ENCODE measurements around the gene SEMA5A.

The SEMA5A gene

DNA sequence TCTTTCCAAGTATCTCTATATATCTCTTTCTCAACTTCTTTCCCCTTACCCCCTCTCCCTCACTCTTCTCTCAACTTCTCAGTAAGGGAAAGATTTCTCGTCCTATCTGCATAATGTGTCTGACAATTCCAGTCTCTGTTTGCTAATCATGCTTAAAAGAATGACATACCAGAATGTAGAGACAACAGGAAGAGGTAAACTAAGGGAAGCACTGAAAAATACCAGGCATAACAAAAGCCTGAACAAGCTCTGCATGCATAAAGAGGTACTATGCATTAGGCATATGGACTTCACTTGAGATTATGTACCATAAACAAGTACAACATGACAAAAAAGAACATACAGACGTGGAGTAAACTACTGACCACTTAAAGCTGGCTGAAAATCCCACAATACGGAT, 62.6 kb downstream of the SEMA5A start:
- DNase-seq (ENCODE audit: low read depth in 3 of 3, low spot score in 1 of 3): no peak

DNA sequence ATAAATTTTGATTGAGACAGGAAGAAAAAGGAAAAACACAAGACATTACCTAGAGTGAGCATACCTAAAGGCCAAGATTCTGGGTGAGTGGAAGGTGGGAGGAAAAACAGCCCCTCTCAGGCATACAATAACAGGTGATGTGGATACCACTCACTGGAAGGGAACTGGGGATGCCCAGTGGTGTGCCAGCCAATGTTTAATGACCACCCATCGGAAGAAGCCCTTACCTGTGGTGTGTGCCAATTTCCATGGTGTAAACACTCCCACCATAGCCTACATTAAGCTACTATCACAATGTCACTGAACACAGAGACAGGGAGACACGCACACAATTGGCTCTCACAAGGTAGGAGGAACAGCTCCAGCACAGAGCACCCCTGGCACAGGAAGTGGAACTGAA, 63.5 kb downstream of the SEMA5A start:
- no peak for DNase-seq (ENCODE audit: low read depth in 3 of 3, low spot score in 1 of 3)

DNA sequence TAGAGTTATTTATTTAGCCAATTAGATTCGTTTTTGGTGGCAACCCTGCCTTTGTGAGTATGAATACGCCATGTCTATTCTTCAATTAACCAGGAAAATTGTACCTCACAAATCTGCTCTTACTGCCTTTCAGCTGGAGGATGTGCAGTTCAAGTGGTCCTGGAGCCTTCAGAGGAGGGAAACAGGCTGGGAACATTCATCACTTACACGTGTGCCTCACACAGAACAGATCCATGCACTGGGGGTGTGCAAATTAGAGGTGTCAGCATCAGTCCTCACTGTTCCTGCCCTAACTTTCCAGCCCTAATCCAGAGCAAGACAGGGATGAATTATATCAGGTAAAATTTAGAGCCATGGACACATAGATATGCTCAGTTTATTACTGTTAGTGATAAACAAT, 65.4 kb downstream of the SEMA5A start:
- no peak for DNase-seq (ENCODE audit: low read depth in 3 of 3, low spot score in 1 of 3)

DNA sequence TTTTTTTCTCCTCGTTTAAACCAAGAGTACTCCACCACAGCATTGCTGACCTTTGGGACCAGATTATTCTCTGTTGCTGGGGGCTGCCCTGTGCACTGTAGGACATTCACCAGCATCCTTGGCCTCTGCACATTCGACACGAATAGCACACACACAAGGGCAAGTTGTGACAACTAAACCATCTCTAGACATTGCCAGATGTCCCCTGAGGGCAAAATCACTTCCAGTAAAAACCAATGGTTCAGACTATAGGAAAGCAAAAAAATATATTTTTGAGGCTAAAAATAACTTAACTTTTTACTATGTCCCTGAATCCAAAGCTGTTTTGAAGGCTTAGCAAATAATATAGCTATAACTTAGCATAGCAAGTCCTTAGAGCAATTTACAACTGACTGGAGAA, 65.9 kb downstream of the SEMA5A start:
- DNase-seq (ENCODE audit: low read depth in 3 of 3, low spot score in 1 of 3): no peak

DNA sequence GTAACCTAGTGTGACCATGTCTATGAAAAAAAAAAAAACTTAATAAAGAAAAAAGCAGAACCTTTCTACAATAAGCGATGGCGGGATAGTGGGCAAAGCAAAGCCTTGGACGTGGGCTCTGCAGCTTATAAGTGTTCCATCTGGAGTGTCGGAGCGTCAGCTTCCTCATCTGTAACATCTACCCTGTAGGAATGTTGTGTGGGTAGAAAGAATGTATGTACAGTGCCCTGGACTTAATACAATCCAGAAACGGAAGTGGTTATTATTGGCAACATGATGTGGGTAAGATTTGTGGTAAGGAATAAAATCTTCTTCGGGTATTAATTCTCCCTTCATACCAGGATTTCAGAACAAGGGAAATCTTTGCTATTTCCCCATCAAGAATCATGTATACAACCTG, 66.5 kb downstream of the SEMA5A start:
- DNase-seq (ENCODE audit: low read depth in 3 of 3, low spot score in 1 of 3): no peak

DNA sequence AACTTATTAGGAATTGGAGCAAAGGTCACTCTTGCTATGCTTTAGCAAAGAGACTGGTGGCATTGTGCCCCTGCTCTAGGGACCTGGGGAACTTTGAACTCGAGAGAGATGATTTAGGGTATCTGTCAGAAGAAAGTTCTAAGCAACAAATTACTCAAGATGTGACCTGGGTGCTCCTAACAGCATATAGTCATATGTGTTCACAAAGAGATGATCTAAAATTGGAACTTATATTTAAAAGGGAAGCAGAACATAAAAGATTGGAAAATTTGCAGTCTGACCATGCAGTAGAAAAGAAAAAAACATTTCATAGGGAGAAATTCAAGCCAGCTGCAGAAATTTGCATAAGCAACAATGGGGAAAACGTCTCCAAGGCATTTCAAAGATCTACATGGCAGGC, 68.3 kb downstream of the SEMA5A start:
- no peak for DNase-seq (ENCODE audit: low read depth in 3 of 3, low spot score in 1 of 3)

DNA sequence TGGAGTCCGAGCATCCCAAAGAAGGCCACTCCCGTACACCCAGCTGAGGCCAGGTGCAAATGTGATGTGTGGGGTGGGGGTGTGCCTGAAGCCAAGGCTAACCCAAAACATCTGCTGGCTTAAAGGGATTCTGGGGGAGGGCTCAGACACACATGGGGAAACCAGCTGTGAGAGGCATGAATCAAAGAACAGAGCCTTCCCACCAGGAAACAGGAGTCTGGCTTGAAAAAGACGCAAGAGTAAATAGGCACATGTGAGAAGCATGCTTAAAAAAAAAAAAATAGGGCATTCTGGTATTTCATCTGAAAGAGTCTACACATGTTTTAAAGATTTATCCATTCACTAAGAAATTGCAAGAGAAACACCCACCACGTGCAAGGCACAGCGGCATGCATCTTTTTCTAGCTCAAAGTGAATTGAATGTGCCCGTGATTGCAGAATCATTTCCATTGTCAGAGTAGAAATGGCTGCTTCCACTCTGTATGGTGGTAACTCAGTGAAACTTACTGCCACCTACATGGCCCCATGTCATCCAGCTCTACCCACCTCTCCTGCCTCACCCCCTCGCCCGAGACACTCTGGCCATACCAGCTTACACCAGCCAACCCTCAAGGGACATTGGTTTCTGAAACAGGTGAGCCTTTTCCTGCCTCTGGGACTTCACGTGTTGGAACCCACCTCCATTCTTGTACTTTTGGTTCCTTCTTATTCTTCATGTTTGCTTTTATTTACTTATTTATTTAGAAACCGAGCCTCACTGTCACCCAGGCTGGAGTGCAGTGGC, 71.5 kb downstream of the SEMA5A start:
- no peak for DNase-seq (ENCODE audit: low read depth in 3 of 3, low spot score in 1 of 3)

DNA sequence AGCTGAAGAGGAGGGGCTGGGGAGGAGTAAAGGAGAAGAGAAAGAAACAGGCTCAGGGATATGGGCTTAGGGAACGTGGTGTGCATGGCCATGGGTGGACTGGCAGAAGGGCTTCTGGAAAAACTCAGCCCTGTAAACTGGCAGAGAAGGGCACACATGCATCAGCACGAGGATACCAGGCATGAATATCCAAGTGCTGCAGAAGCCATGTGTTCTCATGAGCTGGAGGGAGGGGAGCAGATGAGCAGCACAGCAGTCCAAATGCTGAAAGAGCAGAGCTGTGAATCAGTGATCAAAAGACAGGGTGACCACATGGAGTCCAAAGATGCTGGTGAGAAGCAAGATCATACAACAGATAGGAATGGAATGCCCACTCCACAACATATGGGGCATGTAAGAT, 72.3 kb downstream of the SEMA5A start:
- no peak for DNase-seq (ENCODE audit: low read depth in 3 of 3, low spot score in 1 of 3)

DNA sequence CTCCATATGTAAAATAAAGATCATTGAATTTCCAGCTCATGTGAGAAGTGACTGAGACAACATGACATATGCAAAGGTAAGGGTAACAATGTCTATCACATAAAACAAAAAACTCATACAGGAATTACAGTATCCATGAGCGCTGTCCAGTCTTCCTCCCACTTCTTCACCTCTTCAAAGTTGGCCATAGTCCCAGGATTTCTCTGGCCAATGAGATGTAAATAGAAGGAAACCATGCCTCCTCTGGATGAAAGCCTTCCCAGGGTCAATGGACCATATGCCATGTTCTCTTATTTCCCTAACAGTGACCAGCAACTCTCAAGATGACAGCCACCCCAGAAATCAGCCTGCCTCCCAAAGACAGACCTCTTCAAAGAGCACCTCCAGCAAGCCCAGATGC, 75.5 kb downstream of the SEMA5A start:
- no peak for DNase-seq (ENCODE audit: low read depth in 3 of 3, low spot score in 1 of 3)

DNA sequence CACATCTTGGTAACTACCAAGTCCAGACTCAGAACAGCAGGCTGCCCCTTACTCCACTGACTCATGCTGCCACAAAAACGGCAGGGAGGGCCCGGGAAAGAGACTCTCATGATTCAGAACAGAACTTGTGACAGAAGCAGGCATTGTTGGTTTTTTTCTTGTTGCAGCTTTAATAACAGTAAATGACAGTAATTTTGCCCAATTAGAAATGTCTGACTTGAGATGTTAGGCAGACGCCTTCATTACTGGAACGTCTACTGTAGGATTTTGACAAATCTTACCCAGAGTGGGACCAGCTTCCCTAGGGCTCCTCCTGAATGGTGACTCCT, 77.9 kb downstream of the SEMA5A start:
- DNase-seq (ENCODE audit: low read depth in 3 of 3, low spot score in 1 of 3): no peak

DNA sequence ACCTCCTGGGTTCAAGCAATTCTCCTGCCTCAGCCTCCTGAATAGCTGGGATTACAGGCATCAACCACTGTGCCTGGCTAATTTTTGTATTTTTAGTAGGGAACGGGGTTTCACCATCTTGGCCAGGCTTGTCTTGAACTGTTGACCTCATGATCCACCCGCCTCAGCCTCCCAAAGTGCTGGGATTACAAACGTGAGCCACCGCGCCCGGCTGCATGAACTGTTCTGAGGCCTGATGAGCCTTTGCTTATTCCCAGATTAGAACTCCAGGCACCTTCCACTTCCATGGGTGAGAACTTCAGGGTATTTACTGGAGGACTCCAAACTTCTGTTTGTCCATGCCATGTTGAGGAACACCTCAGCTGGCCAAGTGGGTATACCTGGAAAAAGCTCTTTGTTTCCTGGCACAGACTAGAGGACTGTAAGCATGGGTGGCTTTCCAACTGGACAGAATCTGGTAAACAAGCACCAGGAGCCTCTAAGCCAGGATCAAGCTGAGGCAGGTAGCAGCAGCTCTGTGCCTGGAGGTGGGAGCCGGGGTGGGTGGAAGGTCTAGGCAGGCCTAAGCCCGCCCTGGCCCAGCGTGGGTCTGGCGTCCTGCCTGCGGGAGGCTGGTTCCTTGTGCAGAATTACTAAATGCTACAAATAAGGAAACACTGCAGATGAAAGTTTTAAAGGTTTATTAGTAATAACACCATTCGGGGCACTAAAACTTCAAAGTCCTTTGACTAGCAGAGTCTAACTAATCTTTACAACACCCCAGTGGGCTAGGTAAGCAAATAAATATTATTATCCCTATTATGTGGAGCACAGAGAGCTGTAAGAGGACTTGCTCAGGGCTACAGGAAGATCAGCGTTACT, 78.4 kb downstream of the SEMA5A start:
- DNase-seq (ENCODE audit: low read depth in 3 of 3, low spot score in 1 of 3): no peak

DNA sequence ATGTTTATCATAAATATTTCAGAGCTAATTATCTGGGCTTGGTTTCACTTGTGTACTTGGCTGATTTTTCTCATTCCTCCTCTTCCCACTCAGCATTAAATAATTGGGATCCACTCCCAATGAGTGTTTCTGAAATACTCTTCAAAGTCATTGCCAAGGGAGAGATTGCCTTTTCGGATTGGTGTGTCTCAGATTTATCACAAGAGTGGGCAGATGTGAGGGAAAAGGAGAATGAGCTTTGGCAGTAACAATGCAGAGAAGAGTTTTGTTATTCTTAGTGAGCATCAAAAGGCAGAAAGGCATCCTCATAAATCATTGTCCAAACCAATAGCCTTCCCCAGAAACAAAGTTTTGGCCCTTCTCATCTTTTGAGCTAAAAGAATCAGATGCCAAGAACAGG, 79.2 kb downstream of the SEMA5A start:
- DNase-seq (ENCODE audit: low read depth in 3 of 3, low spot score in 1 of 3): no peak

DNA sequence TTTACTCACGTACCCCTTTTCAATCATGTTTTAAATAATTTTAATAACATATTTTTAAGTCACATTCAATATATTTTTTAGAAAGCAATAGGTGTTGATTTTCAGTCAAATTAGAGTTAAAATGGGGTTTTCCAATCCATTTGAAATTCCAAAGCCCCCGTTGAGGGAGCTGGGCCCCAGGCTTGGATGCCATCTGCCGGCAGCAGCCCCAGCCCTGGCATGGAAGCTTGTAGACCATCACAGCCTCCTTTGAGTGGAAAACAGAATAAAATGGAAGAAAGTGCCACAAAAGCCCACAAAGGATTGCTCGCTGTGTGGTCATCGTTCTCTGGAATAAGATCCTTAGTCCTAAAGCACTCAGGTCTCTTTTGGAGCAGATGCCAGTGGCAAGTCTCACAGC, 81.4 kb downstream of the SEMA5A start:
- DNase-seq (ENCODE audit: low read depth in 3 of 3, low spot score in 1 of 3): no peak

DNA sequence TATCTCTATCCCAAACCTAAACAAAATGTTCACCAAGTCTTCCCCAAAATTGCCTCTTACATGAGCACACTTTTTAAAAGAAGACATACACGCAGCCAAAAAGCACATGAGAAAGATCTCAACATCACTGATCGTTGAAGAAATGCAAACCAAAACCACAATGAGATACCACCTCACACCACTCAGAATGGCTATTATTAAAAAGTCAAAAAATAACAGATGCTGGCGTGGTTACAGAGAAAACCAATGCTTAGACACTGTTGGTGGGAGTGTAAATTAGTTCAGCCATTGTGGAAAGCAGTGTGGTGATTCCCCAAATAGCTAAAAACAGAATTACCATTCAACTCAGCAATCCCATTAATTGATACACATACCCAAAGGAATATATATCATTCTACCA, 83.8 kb downstream of the SEMA5A start:
- no peak for DNase-seq (ENCODE audit: low read depth in 3 of 3, low spot score in 1 of 3)

DNA sequence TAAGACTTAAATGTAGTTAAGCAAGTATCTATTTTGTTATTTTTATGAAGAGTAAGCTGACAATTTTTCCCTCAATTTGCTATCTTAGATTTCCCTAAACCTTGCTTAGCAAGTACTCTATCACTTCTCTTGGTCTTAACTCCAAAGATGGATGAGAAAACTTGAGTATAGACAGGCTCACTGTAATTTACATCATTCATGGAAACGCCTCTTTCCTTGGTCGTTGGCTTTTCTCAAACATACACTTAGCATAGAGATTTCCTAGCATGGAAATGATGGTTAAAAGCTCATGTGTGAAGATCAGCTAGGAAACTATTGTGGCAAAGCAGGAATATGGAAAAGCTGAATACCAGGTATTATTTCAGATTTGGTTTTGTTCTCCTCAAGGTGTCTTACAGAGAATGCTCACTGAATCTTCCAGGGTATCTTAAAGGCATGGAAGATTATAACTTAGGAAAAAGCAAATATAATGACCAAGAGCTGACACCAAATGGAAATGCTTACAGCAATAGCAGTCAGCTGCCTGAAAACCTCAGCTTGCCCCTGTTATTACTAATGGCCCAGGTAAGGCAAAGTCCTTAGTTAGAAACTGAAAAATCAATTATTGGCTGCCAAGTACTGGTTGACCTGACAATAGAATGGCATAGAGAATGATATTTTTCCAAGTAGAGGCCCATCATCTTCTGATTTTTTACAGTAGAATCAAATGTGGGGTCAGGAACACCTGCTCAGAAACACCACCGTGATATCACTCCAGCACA, 84.8 kb downstream of the SEMA5A start:
- DNase-seq (ENCODE audit: low read depth in 3 of 3, low spot score in 1 of 3): no peak

DNA sequence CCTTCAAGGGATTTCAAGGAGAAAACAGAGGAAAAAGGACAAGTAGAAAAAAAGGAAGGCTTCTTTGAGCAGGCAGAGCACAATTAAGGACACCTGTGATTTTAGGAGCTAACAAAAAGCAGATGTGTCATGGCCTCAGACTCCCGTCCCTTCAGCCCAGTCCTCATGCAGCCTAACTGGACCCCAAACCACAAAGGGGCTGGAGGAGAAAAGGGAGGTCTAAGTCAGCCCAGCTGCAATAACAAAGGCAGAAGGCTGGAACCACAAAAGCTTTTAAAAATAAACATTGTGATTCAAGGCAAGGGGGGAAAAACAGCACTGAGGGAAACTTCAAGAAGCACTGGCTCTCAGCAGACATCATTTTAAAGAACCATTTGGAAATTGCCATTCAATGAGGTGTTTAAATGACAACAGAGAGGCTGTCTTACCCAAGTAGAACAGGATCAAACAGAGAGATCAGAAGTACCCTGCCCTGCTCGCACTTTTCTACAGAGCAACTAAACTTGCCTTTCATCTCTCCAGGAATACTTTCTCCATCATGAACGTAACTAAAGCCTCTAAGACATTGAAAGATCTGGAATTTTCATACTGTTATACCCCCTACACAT, 89.3 kb downstream of the SEMA5A start:
- DNase-seq (ENCODE audit: low read depth in 3 of 3, low spot score in 1 of 3): no peak

DNA sequence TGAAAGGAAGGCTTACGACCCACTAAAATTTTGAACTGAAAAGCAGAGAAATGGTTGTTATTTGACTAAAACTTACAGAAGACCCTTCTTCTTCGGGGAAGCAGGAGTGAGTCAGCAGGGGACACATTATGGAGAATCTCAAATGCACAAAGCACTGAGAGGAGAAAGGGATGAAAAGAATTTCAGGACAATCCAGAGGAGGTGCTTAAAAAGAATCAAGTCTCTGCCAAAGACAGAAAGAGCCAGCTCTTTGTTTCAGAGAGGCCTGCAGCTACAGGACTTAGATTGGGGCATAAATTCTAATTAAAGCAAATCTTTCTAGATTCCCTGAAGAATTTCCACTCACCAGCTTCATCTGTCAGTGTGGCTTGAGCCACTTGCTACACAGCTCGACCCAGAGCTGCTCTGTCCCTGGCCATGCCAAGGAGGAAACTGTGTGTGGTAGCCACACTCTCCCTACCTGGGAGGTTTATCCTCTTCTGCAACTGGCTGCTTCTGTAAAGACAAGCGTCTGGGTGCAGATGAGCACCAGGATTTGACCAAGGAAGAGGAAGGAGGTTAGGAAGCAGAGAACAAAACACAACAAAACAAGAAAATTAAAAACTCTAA, 89.9 kb downstream of the SEMA5A start:
- DNase-seq (ENCODE audit: low read depth in 3 of 3, low spot score in 1 of 3): no peak

DNA sequence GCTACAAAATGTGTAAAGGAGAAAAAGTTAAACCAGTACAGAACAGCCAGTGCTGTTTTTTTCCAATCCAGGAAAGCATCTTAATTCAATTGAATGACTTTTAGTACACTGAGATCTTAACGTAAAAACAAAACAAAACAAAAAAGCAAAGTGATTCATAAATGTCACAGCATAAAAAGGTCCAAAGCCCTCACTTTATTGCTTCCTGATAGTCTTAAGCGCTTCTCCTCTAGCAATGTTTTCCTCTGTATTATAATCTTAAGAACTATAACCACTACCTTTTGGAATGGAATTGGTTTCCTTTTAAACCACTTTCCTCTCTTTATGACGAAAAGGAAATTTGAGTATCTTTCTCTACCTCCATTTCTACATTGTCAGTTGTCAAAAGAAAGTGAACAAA, 91.4 kb downstream of the SEMA5A start:
- no peak for DNase-seq (ENCODE audit: low read depth in 3 of 3, low spot score in 1 of 3)

DNA sequence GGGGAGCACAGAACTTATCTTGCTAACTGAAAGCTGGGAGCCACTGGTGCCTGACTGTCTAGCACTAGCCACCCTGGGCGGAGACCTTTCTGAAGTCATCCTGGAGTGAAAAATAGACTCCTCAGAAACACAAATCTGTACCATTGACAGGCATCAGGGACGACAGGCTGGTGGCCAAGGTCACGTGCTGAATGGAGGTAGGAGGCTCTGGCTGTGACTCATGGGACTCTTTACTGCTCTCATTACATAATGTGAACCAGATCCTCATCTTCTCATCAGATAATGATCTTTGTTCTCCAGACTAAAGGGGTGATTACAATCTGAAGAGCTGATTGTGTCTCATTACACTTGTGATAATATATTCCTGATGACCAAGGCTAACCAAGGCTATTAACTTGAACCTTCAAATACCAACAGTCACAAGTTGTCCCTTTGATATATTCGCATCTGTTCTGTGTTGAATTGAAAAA, 91.8 kb downstream of the SEMA5A start:
- no peak for DNase-seq (ENCODE audit: low read depth in 3 of 3, low spot score in 1 of 3)

DNA sequence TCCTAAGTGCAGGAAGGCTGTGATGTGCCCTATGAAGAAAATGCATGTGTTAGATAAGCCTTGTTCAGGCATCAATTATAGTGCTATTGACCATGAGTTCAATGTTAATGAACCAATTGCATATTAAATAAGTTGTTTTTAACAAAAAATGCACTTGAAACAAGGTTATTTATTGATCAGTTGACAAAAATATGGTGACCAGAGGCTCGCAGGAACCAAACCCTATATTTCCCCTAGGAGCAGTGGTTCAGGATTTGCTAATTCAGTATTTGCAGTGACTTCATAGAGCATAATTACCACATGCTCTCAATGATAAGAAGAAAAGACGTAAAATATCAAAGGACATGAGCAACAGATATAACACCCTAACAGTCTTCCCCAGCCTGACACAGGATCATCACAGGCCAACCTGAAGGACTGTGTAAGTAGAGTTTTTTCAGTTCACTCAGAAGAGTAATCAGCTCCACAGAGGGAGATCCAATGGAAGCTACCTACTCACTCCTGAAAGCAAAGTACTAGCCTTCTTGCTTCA, 92.3 kb downstream of the SEMA5A start:
- DNase-seq (ENCODE audit: low read depth in 3 of 3, low spot score in 1 of 3): no peak

DNA sequence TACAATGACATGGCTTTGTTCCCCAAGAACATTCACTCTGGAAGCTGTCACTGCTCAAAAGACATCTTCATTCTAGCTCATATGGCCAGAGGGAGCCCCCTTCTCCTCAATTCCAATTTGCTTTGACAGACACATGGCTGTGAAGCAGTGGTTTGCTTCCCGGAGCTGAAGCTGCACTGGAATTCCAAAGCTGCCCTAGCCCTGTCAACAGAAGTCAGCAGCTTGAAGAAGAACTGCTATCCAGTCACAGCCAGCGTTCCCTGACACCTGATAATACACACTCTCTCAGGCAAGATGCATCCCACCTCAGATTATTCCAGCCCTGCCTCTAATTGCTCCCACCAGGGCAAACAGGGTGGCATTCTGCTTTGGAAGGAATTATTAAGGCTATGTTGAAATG, 93.7 kb downstream of the SEMA5A start:
- no peak for DNase-seq (ENCODE audit: low read depth in 3 of 3, low spot score in 1 of 3)

Data from stimulated activated CD4-positive, alpha-beta T cell treated with anti-CD3 and anti-CD28 coated beads, TNF-alpha, amount 100 ng/mL, for 1 hour (primary cell).